Stimulated activated CD4-positive, alpha-beta T cell treated with anti-CD3 and anti-CD28 coated beads, TNF-alpha, amount 100 ng/mL, for 24 hours (primary cell): Measurements from ENCODE around the gene CDKAL1.
"Not testable (repeated sequence)": the region's sequence is repeated elsewhere in the genome, so short reads cannot be mapped to it uniquely, and the experiment has no call there.

ENCODE experiments used
- DNase-seq, 3 experiments: peaks; one replicate each; pipeline ENCODE4 v3.0.0-alpha.2; 2020; ENCODE audit warnings: low read depth in 3 of 3

CDKAL1 gene

GRCh38 chr6:21073318-21073839 lies 539.1 kb downstream of the CDKAL1 start:
- no peak for DNase-seq

- DNase-seq, result no peak
Measured at GRCh38 chr6:21074484-21074883, 540.2 kb downstream of the CDKAL1 start.

GRCh38 chr6:21075986-21076385 lies 541.7 kb downstream of the CDKAL1 start:
- no peak for DNase-seq

GRCh38 chr6:21078497-21078896 lies 544.2 kb downstream of the CDKAL1 start:
- no peak for DNase-seq

GRCh38 chr6:21079468-21080048 lies 545.3 kb downstream of the CDKAL1 start:
- no peak for DNase-seq

GRCh38 chr6:21080221-21080620 lies 546.0 kb downstream of the CDKAL1 start:
- DNase-seq, result no peak

GRCh38 chr6:21082091-21082490 lies 547.8 kb downstream of the CDKAL1 start:
- DNase-seq, result no peak

GRCh38 chr6:21083708-21084107 lies 549.5 kb downstream of the CDKAL1 start:
- DNase-seq, result no peak

GRCh38 chr6:21084656-21085055 lies 550.4 kb downstream of the CDKAL1 start:
- DNase-seq, result no peak

GRCh38 chr6:21085211-21085610 lies 551.0 kb downstream of the CDKAL1 start:
- DNase-seq, result no peak

- no peak for DNase-seq
Measured at GRCh38 chr6:21085643-21086042, 551.4 kb downstream of the CDKAL1 start.

GRCh38 chr6:21087188-21087587 lies 552.9 kb downstream of the CDKAL1 start:
- no peak for DNase-seq

GRCh38 chr6:21091411-21091810 lies 557.2 kb downstream of the CDKAL1 start:
- DNase-seq, result no peak

GRCh38 chr6:21092231-21092772 lies 558.0 kb downstream of the CDKAL1 start:
- not testable (repeated sequence) for DNase-seq

- no peak for DNase-seq
Measured at GRCh38 chr6:21095462-21095861, 561.2 kb downstream of the CDKAL1 start.

GRCh38 chr6:21098134-21098533 lies 563.9 kb downstream of the CDKAL1 start:
- DNase-seq, result no peak

GRCh38 chr6:21098744-21099143 lies 564.5 kb downstream of the CDKAL1 start:
- no peak for DNase-seq

GRCh38 chr6:21099338-21100314 lies 565.4 kb downstream of the CDKAL1 start:
- no peak for DNase-seq

GRCh38 chr6:21100991-21101390 lies 566.7 kb downstream of the CDKAL1 start:
- no peak for DNase-seq

- DNase-seq, result no peak
Measured at GRCh38 chr6:21101694-21102093, 567.4 kb downstream of the CDKAL1 start.

GRCh38 chr6:21102201-21102600 lies 567.9 kb downstream of the CDKAL1 start:
- no peak for DNase-seq

GRCh38 chr6:21102624-21103023 lies 568.4 kb downstream of the CDKAL1 start:
- no peak for DNase-seq
